RCC 7860 (cell line): ENCODE results near the gene TMEM126B.

Experiments used
- DNase-seq: peaks from one replicate; pipeline ENCODE4 v3.0.0-alpha.2; 2015; ENCODE audit warnings: low spot score
- FAIRE-seq: peaks from 2 replicates; lab custom pipeline; 2012; peaks lifted over from hg19 to GRCh38; lab: Jason Lieb, UNC

TMEM126B gene

GRCh38 chr11:85680897-85681296 is 52.5 kb downstream of the TMEM126B start:
- no peak for DNase-seq

GRCh38 chr11:85682330-85683305 is 54.2 kb downstream of the TMEM126B start:
- DNase-seq (no peak), FAIRE-seq (no peak)

More at GRCh38 chr11:85680897-85681296, 52.5 kb downstream of the TMEM126B start:
- no peak for FAIRE-seq

GRCh38 chr11:85685125-85685819 is 56.9 kb downstream of the TMEM126B start:
- FAIRE-seq, result no peak
- DNase-seq, result no peak

- no peak for FAIRE-seq
- no peak for DNase-seq
Observed at GRCh38 chr11:85685820-85686459, 57.5 kb downstream of the TMEM126B start, which contains the start of gene CCDC89. TSS of gene CCDC89 (minus strand) at chr11:85686195. CDS start at chr11:85686130, 65 bp downstream.
